PC-9 (cell line): ENCODE data around the gene SRMS. TPM values are rescaled to one million over a fixed set of nuclear protein-coding genes. Genes with fewer than 3 reads are reported as not detected.

ENCODE experiments used
- BruUV-seq: library from RNA; stranded (reverse); fragments of 400-500 nt; replicated peaks from 2 replicates; lab custom pipeline; 2021; lab: Mats Ljungman, UMichigan
- CTCF ChIA-PET: fragments of 300-600 bp; sonication (Branson Sonifier 250); formaldehyde crosslinking; loops from one replicate; lab custom pipeline; 2022; ENCODE audit warnings: antibody characterized with exemption; lab: Charles Lee
- POLR2A ChIA-PET: fragments of 300-600 bp; sonication (Branson Sonifier 250); formaldehyde crosslinking; loops from one replicate; lab custom pipeline; 2022; ENCODE audit warnings: antibody characterized with exemption; ENCODE audit not compliant: unreplicated experiment; lab: Charles Lee
- DNase-seq, 2 experiments: peaks; one replicate each; pipeline versions ENCODE4 v3.0.0 to v3.0.0-alpha.2; 2015 to 2022; ENCODE audit warnings: mixed read lengths in 1 of 2
- H2AFZ ChIP-seq: fragments of 200-600 bp; sonication (generic); 2 replicates; pipeline ENCODE4 v1.8.1; 2017; ENCODE audit warnings: antibody characterized with exemption
- H3F3A ChIP-seq: fragments of 200-600 bp; sonication (generic); 2 replicates; pipeline ENCODE4 v1.8.1; 2017; ENCODE audit warnings: antibody characterized with exemption, mild to moderate bottlenecking, low read depth; ENCODE audit not compliant: insufficient read depth
- H3K27ac ChIP-seq: fragments of 200-600 bp; sonication (generic); 2 replicates; pipeline ENCODE4 v1.6.1; 2016; ENCODE audit warnings: mixed run types
- H3K27me3 ChIP-seq: fragments of 200-600 bp; sonication (generic); 2 replicates; pipeline ENCODE4 v1.6.1; 2016; ENCODE audit warnings: low read depth, mixed run types; ENCODE audit not compliant: insufficient read depth
- H3K36me3 ChIP-seq: fragments of 200-600 bp; sonication (generic); 2 replicates; pipeline ENCODE4 v1.6.1; 2016; ENCODE audit warnings: low read depth, mixed run types
- H3K4me1 ChIP-seq: fragments of 200-600 bp; sonication (generic); replicated peaks from 2 replicates; pipeline ENCODE4 v1.6.1; 2016; ENCODE audit warnings: mixed run types; ENCODE audit not compliant: insufficient read depth
- H3K4me2 ChIP-seq: fragments of 200-600 bp; sonication (generic); 2 replicates; pipeline ENCODE4 v1.6.1; 2017; ENCODE audit warnings: mixed run types
- H3K4me3 ChIP-seq: fragments of 200-600 bp; sonication (generic); 2 replicates; pipeline ENCODE4 v1.6.1; 2016; ENCODE audit warnings: mixed run types
- H3K79me2 ChIP-seq: fragments of 200-600 bp; sonication (generic); 2 replicates; pipeline ENCODE4 v1.6.1; 2017; ENCODE audit warnings: low read depth, mixed run types
- H3K9me2 ChIP-seq: fragments of 200-600 bp; sonication (generic); 2 replicates; pipeline ENCODE4 v1.8.1; 2017; ENCODE audit warnings: mild to moderate bottlenecking; ENCODE audit not compliant: insufficient read depth
- H3K9me3 ChIP-seq: fragments of 200-600 bp; sonication (generic); 2 replicates; pipeline ENCODE4 v1.8.1; 2016; ENCODE audit warnings: low read depth; ENCODE audit not compliant: insufficient read depth
- H4K20me1 ChIP-seq: fragments of 200-600 bp; sonication (generic); 2 replicates; pipeline ENCODE4 v1.8.1; 2017; ENCODE audit not compliant: insufficient read depth
- EZH2 ChIP-seq: fragments of 200-600 bp; sonication (generic); IDR thresholded peaks from 2 replicates; pipeline ENCODE4 v1.8.0; 2017; ENCODE audit warnings: antibody characterized with exemption, low read depth
- intact Hi-C: fragments of 100-400 bp; cut with micrococcal nuclease; formaldehyde crosslinking; loops from one replicate; pipeline ENCODE4 v1.10.0; 2022; ENCODE audit not compliant: unreplicated experiment
- total RNA-seq: library from RNA; stranded (reverse); gene quantifications from 2 replicates; pipeline ENCODE4 v1.2.3, GENCODE V29; 2021
- TF ChIP-seq, protein P1 (sequence below): fragments of 200-600 bp; sonication (generic); conservative IDR thresholded peaks from 2 replicates; pipeline ENCODE4 v1.6.1; 2017; ENCODE audit warnings: mixed run types, antibody characterized with exemption, mild to moderate bottlenecking, moderate library complexity

The SRMS gene
- total RNA-seq, 1 experiment from 2014 or later: 1.2 TPM

DNA sequence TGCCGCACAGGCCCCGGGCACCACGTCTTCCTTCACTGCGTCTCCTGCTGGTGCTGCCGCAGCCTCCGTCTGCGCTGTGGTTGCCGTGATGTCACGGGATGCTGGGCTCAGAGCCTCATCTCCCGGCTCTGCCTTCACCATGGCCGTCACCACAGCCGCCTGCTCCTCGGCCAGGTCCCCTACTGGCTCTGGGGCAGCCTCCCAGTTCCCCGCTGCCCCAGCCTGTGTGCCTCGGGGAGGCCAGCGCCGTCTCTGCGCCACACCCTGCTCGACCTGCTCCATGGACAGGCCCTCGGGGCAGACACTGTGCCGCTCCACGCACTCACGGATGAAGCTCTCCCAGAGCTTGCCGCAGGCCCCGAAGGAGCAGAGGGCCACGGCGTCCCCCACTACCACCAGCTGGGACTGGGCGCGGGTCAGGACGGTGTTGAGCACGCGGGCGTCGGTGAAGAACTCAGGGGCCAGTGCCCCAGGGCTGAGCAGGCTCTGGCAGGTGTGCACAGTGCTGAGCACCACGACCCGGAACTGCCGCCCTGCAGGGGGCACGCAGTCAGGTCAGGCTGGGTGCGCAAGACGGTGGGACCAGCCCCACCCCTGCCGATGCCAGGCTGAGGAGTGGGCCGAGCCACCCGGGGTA lies 18.3 kb upstream of the SRMS start:
- peaks cover 3% of the 10 kb centered on the region; the same call in 1 of the 2 replicates for H3F3A ChIP-seq
- no peak overlapping the region for H2AFZ ChIP-seq
- no peak overlapping the region for H3K4me3 ChIP-seq
- no peaks in the 10 kb centered on the region for H4K20me1 ChIP-seq
- intact Hi-C loops: no loop called here
- no peaks in the 10 kb centered on the region for H3K36me3 ChIP-seq
- H3K4me2 ChIP-seq: no peak overlapping the region
- no peaks in the 10 kb centered on the region for H3K79me2 ChIP-seq
- no peaks in the 10 kb centered on the region for H3K9me2 ChIP-seq
- DNase-seq: no peak
- no TSS peak for BruUV-seq
- H3K27me3 ChIP-seq: no peaks in the 10 kb centered on the region
- POLR2A ChIA-PET: no interaction called here
- H3K9me3 ChIP-seq: no peaks in the 10 kb centered on the region
- no peaks in the 10 kb centered on the region for H3K4me1 ChIP-seq
- H3K27ac ChIP-seq: no peak overlapping the region
- CTCF ChIA-PET: no interaction called here
- TF ChIP-seq, protein P1, sequence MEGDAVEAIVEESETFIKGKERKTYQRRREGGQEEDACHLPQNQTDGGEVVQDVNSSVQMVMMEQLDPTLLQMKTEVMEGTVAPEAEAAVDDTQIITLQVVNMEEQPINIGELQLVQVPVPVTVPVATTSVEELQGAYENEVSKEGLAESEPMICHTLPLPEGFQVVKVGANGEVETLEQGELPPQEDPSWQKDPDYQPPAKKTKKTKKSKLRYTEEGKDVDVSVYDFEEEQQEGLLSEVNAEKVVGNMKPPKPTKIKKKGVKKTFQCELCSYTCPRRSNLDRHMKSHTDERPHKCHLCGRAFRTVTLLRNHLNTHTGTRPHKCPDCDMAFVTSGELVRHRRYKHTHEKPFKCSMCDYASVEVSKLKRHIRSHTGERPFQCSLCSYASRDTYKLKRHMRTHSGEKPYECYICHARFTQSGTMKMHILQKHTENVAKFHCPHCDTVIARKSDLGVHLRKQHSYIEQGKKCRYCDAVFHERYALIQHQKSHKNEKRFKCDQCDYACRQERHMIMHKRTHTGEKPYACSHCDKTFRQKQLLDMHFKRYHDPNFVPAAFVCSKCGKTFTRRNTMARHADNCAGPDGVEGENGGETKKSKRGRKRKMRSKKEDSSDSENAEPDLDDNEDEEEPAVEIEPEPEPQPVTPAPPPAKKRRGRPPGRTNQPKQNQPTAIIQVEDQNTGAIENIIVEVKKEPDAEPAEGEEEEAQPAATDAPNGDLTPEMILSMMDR: no peak
- no peak for TF ChIP-seq EZH2

DNA sequence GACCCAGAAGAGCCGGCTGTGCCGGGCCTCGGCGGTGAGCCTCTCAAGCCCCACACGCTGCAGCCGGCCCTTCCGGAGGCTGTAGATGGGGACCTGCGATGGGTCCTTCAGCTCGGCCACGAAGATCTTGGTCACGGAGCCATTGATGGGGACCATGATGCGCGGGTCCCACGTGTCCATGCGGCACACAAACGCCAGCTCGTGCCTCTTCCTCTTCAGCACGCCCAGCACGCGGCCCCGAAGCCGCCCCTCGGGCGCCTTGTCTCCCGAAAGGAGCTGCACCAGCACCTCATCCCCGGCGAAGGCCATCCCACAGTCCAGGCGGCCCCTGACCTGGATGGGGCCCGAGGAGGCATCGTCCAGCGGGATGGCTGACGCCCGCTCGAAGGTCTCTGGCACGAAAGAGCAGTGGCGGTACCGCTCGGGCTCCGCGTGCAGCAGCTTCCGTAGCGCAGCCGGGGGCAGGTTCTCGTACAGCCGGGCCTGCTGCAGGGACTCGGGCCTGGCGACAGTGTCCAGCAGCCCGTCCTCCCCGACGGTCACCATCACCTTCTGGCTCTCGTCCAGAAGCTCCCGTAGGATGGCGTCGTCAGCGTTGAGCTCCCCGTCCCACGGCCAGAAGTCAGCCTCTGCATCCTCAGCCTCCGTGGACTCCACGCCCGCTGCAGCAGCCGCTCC lies 17.6 kb upstream of the SRMS start:
- no peaks in the 10 kb centered on the region for H3K36me3 ChIP-seq
- no peak for DNase-seq
- POLR2A ChIA-PET: no interaction called here

DNA sequence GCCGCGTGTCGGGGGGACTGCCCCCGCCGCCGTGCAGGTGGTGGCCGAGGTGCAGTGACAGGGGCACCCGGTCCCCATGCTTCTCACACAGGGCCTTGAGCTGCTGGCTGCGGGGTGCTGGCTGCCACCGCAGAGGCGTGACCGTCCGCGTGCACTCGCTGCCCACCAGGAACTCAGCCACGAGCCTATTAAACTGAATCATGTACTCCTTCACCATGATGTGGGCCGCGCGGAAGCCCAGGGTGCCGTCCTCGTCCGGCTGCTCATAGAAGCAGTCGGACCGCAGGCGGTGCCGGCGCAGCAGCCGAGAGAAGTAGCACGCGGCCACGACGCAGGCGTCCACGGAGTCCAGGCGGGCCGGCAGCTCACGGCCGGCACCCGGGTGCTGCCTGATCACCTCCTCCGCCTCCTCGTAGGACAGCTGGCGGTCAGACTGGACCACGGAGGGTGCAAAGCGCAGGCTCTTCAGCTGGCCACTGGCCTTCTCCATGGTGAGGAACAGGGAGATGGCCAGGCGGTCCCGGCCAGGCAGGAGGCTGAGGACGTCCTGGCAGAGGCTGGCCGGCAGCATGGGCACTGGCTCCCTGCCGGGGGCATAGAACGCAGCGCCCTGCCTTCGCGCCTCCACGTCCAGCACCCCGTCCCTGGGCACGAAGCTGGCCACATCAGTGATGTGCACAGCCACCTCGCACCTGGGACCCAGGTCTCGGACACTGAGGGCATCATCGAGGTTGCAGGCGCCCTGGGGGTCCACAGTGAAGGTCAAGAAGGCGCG lies 16.7 kb upstream of the SRMS start:
- H3K79me2 ChIP-seq: no peaks in the 10 kb centered on the region
- intact Hi-C loops: no loop called here
- H3K4me2 ChIP-seq: no peak overlapping the region
- no peak overlapping the region for H2AFZ ChIP-seq
- no peaks in the 10 kb centered on the region for H3K27me3 ChIP-seq
- H4K20me1 ChIP-seq: no peaks in the 10 kb centered on the region
- BruUV-seq: no TSS peak
- DNase-seq: no peak
- H3F3A ChIP-seq: peaks cover 3% of the 10 kb centered on the region; the same call in 1 of the 2 replicates
- H3K9me3 ChIP-seq: no peaks in the 10 kb centered on the region
- no peak overlapping the region for H3K27ac ChIP-seq
- no peaks in the 10 kb centered on the region for H3K36me3 ChIP-seq
- no peaks in the 10 kb centered on the region for H3K4me1 ChIP-seq
- ChIA-PET CTCF (no interaction called here), POLR2A (no interaction called here)
- H3K4me3 ChIP-seq: no peak overlapping the region
- no peak for TF ChIP-seq EZH2
- TF ChIP-seq, protein P1: no peak
- H3K9me2 ChIP-seq: no peaks in the 10 kb centered on the region

More for the DNA sequence above, 17.6 kb upstream of the SRMS start:
- Histone ChIP-seq H3K4me3 (no peak overlapping the region), H3K9me3 (no peaks in the 10 kb centered on the region), H3K4me2 (no peak overlapping the region), H4K20me1 (no peaks in the 10 kb centered on the region), H3K4me1 (no peaks in the 10 kb centered on the region), H3K27ac (no peak overlapping the region), H3K9me2 (no peaks in the 10 kb centered on the region), H3K27me3 (no peaks in the 10 kb centered on the region), H2AFZ (no peak overlapping the region), H3K79me2 (no peaks in the 10 kb centered on the region), H3F3A (peaks cover 3% of the 10 kb centered on the region; the same call in 1 of the 2 replicates)
- no TSS peak for BruUV-seq
- intact Hi-C loops: no loop called here
- CTCF ChIA-PET: no interaction called here
- no peak for TF ChIP-seq EZH2
- TF ChIP-seq, protein P1: no peak
